Measurements from ENCODE around the gene ST8SIA4. TPM values are rescaled to one million over a fixed set of nuclear protein-coding genes. Genes with fewer than 3 reads are reported as not detected.

The ST8SIA4 gene
- total RNA-seq, 1 experiment from 2014 or later, result 7.7 TPM

GRCh38 chr5:100872408-100873190 lies 30.5 kb downstream of the ST8SIA4 start:
- DNase-seq (ENCODE audit: extremely low read depth, low read depth), result no peak

GRCh38 chr5:100867039-100867562 lies 36.0 kb downstream of the ST8SIA4 start:
- DNase-seq (ENCODE audit: extremely low read depth, low read depth), result no peak

- no peak for DNase-seq (ENCODE audit: extremely low read depth, low read depth)
These were observed 38.2 kb downstream of the ST8SIA4 start for GRCh38 chr5:100864931-100865330.

GRCh38 chr5:100863739-100864138 lies 39.3 kb downstream of the ST8SIA4 start:
- DNase-seq (ENCODE audit: extremely low read depth, low read depth), result no peak

- DNase-seq (ENCODE audit: extremely low read depth, low read depth), result no peak
These were observed 41.9 kb downstream of the ST8SIA4 start for GRCh38 chr5:100861148-100861547.

DNA sequence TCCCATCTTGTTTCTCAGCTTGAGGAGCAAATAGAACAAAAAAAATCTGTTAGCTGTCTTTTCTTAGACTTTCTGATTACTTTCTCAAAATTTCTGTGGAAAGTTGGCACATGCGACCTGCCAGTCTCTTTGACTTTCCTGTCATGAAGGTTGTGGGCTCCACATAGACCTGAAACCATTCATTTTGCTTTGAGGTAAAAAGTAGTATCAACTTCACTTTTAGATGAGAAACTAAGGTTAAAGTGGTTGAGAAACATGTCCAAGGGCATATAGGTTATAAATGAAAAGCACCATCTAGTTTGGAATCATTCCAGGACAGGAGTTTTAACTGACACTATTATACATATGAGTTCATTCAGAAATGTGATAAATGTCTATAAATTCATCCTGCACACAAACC lies 42.7 kb downstream of the ST8SIA4 start:
- no peak for DNase-seq (ENCODE audit: extremely low read depth, low read depth)

DNA sequence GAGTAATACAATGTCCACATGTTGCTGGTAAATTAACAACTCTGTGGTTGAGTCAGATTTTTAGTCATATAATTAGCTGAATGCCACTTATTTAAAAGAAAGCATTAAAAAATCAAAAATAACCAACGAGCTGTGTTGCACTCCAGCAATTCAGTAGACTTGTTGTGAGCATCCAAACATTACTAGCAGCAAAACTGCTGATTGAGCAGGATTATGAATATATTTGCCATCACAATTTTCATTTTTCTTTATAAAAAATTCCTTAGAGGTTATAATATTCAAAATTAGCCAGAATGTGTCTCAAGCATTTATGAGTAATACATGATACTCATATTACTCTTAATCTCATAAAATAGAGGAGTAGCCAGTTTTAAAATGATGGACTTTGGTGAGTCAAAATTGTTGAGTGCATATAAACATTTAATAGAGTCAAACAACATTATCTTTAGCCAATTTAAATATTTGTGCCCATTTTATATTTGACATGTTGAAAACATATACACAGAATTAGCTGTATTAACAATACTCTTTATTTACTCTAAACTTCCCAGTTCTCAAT lies 44.0 kb downstream of the ST8SIA4 start:
- no peak for DNase-seq (ENCODE audit: extremely low read depth, low read depth)

- DNase-seq (ENCODE audit: extremely low read depth, low read depth), result no peak
These were observed 46.6 kb downstream of the ST8SIA4 start for GRCh38 chr5:100856462-100856861.

DNA sequence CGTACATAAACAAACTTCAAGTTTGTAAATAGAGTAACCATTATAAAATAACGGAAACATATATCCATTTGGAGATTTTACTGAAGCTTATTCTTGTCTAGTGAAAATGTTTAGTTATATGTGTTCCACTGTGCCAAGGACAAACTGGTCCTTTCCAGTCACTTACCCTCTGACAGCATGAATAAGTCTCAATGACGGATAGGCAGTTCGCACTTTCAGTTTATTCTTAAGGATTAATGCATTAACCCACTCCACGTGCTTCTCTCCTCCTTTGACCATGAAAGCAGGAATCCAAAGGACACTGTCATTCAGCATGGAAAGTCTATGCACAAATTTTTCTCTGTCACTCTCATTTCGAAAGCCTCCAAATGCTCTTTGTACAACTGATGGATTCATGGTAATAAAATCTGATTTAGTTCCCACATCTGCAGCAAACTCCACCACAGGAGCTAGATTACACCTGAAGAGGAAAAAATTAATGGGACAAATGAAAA lies 47.1 kb downstream of the ST8SIA4 start:
- DNase-seq (ENCODE audit: extremely low read depth, low read depth), result no peak

GRCh38 chr5:100855295-100855694 lies 47.8 kb downstream of the ST8SIA4 start:
- DNase-seq (ENCODE audit: extremely low read depth, low read depth), result no peak

DNA sequence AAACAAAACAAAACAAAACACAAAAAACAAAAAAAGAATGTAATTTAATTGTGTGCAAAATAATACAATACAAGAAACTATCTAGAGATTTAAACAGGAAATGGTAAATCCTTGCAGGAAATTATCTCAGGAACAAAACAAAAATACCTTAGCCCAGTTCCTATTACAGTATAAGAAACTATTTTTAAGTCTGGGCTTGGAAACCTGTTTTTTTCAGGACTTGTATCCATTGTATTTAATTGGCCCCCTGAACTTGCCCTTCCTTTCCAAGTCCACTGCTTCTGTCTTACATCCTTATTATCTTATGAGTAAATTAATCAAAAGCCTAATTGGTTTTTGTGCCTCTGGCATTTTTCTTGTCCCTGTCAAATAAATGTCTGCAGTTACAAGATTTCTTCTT lies 48.5 kb downstream of the ST8SIA4 start:
- no peak for DNase-seq (ENCODE audit: extremely low read depth, low read depth)

- no peak for DNase-seq (ENCODE audit: extremely low read depth, low read depth)
These were observed 49.5 kb downstream of the ST8SIA4 start for GRCh38 chr5:100853582-100853981.

DNA sequence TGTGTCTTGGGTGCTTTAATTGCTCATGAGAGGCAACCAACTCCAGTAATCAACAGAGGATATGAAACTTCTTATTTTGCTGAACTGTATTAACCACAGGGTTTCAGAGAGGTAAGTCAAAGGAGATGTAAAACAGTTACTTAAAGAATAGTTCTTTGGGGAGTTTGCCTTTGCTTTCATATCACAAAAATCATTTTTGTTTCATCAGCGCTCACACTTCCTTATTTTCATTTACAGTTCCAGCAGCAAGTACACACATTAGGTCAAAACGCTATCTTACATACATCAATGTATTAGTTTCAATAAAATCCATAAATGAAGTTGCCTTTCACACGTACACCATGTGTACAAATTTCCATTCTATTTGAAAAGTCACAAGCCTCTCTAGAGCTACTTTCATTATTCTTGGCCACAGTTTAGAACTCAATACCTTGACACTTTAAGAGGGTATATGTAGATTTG lies 50.1 kb downstream of the ST8SIA4 start:
- DNase-seq (ENCODE audit: extremely low read depth, low read depth), result no peak

- no peak for DNase-seq (ENCODE audit: extremely low read depth, low read depth)
These were observed 51.0 kb downstream of the ST8SIA4 start for GRCh38 chr5:100852051-100852450.

- no peak for DNase-seq (ENCODE audit: extremely low read depth, low read depth)
These were observed 56.3 kb downstream of the ST8SIA4 start for GRCh38 chr5:100846772-100847171.

- DNase-seq (ENCODE audit: extremely low read depth, low read depth), result no peak
These were observed 61.0 kb downstream of the ST8SIA4 start for GRCh38 chr5:100842080-100842479.

DNA sequence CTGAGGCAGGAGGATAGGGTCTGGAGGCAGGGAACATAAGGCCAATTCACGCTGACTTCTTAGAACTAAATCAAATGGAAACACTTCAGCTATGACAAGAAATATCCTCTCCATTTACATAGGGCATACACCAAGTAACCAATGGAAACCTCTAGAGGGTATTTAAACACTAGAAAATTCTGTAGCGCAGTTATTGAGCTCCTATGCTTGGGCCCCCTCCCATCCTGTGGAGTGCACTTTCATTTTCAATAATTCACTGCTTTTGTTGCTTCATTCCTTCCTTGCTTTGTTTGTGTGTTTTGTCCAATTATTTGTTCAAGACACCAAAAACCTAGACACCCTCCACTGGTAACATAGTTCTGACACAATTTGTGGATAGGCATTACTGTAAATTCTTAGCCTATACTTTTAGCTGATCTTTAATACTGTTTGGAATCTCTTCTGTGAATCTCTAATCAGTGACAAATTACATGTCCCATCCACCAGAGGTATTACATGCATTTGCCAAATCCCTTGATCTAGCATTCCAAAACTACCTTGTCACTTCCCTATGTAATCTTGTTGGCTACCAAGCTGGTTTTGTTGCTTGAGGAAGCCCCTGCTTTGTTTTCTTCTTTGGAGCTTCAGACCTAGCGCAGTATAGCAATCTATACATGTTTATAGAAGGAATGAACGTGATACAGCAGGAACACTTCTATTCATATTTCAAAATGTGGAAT lies 61.6 kb downstream of the ST8SIA4 start:
- peak; percentile 57 for DNase-seq (ENCODE audit: extremely low read depth, low read depth)

GRCh38 chr5:100840789-100841188 lies 62.3 kb downstream of the ST8SIA4 start:
- no peak for DNase-seq (ENCODE audit: extremely low read depth, low read depth)

DNA sequence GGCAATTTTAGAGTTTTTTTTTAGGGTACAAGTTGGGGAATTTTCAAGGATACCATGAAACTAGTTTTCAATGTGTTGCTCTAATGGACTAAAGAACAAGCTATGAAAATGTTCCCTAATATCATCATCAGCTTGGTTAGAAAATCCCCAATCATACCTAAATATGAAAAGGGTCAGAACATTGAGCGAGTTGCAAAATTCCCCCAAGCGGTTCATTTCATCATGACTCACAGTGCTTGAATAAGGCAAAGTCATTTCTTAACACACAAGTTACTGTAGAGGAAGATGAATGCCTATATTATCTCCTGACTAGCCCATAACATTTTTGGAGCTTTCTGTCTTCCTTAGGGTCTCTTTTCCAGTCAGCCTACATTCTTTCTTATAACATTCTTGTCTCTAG lies 62.7 kb downstream of the ST8SIA4 start:
- DNase-seq (ENCODE audit: extremely low read depth, low read depth), result peak; percentile 61

DNA sequence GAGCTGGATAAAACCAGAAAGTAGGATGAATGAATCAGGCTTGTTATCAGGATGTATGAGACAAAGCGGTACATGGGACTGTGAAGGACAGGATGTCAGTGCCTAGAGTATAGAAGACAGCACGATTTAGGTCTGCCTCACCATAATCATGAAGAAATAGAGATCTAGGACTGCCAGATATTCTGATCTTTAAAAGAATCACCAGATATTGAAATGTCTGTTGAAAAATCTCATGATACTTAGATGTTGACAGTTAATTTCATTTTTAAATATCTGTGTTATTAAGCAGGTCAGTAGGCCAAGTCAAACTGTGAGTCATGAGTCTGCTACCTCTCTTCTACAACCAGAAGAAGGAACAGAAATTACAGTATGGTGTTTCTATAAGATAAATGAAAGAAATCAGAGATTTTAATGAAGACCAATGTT lies 65.0 kb downstream of the ST8SIA4 start:
- DNase-seq (ENCODE audit: extremely low read depth, low read depth), result no peak

GRCh38 chr5:100834519-100834918 lies 68.6 kb downstream of the ST8SIA4 start:
- no peak for DNase-seq (ENCODE audit: extremely low read depth, low read depth)

All from NCI-H460 (cell line).